PC-9 (cell line): ENCODE results near the gene ZBTB7A. TPM values are rescaled to one million over a fixed set of nuclear protein-coding genes. Genes with fewer than 3 reads are reported as not detected.

Source experiments
- BruUV-seq: library from RNA; stranded (reverse); fragments of 400-500 nt; replicated peaks from 2 replicates; lab custom pipeline; 2021; lab: Mats Ljungman, UMichigan
- CTCF ChIA-PET: fragments of 300-600 bp; sonication (Branson Sonifier 250); formaldehyde crosslinking; loops from one replicate; lab custom pipeline; 2022; ENCODE audit warnings: antibody characterized with exemption; lab: Charles Lee
- POLR2A ChIA-PET: fragments of 300-600 bp; sonication (Branson Sonifier 250); formaldehyde crosslinking; loops from one replicate; lab custom pipeline; 2022; ENCODE audit warnings: antibody characterized with exemption; ENCODE audit not compliant: unreplicated experiment; lab: Charles Lee
- DNase-seq, 2 experiments: peaks; one replicate each; pipeline versions ENCODE4 v3.0.0 to v3.0.0-alpha.2; 2015 to 2022; ENCODE audit warnings: mixed read lengths in 1 of 2
- H2AFZ ChIP-seq: fragments of 200-600 bp; sonication (generic); 2 replicates; pipeline ENCODE4 v1.8.1; 2017; ENCODE audit warnings: antibody characterized with exemption
- H3F3A ChIP-seq: fragments of 200-600 bp; sonication (generic); 2 replicates; pipeline ENCODE4 v1.8.1; 2017; ENCODE audit warnings: antibody characterized with exemption, mild to moderate bottlenecking, low read depth; ENCODE audit not compliant: insufficient read depth
- H3K27ac ChIP-seq: fragments of 200-600 bp; sonication (generic); 2 replicates; pipeline ENCODE4 v1.6.1; 2016; ENCODE audit warnings: mixed run types
- H3K27me3 ChIP-seq: fragments of 200-600 bp; sonication (generic); 2 replicates; pipeline ENCODE4 v1.6.1; 2016; ENCODE audit warnings: low read depth, mixed run types; ENCODE audit not compliant: insufficient read depth
- H3K36me3 ChIP-seq: fragments of 200-600 bp; sonication (generic); 2 replicates; pipeline ENCODE4 v1.6.1; 2016; ENCODE audit warnings: low read depth, mixed run types
- H3K4me1 ChIP-seq: fragments of 200-600 bp; sonication (generic); replicated peaks from 2 replicates; pipeline ENCODE4 v1.6.1; 2016; ENCODE audit warnings: mixed run types; ENCODE audit not compliant: insufficient read depth
- H3K4me2 ChIP-seq: fragments of 200-600 bp; sonication (generic); 2 replicates; pipeline ENCODE4 v1.6.1; 2017; ENCODE audit warnings: mixed run types
- H3K4me3 ChIP-seq: fragments of 200-600 bp; sonication (generic); 2 replicates; pipeline ENCODE4 v1.6.1; 2016; ENCODE audit warnings: mixed run types
- H3K79me2 ChIP-seq: fragments of 200-600 bp; sonication (generic); 2 replicates; pipeline ENCODE4 v1.6.1; 2017; ENCODE audit warnings: low read depth, mixed run types
- H3K9me2 ChIP-seq: fragments of 200-600 bp; sonication (generic); 2 replicates; pipeline ENCODE4 v1.8.1; 2017; ENCODE audit warnings: mild to moderate bottlenecking; ENCODE audit not compliant: insufficient read depth
- H3K9me3 ChIP-seq: fragments of 200-600 bp; sonication (generic); 2 replicates; pipeline ENCODE4 v1.8.1; 2016; ENCODE audit warnings: low read depth; ENCODE audit not compliant: insufficient read depth
- H4K20me1 ChIP-seq: fragments of 200-600 bp; sonication (generic); 2 replicates; pipeline ENCODE4 v1.8.1; 2017; ENCODE audit not compliant: insufficient read depth
- EZH2 ChIP-seq: fragments of 200-600 bp; sonication (generic); IDR thresholded peaks from 2 replicates; pipeline ENCODE4 v1.8.0; 2017; ENCODE audit warnings: antibody characterized with exemption, low read depth
- intact Hi-C: fragments of 100-400 bp; cut with micrococcal nuclease; formaldehyde crosslinking; loops from one replicate; pipeline ENCODE4 v1.10.0; 2022; ENCODE audit not compliant: unreplicated experiment
- total RNA-seq: library from RNA; stranded (reverse); gene quantifications from 2 replicates; pipeline ENCODE4 v1.2.3, GENCODE V29; 2021
- TF ChIP-seq, protein P1 (sequence below): fragments of 200-600 bp; sonication (generic); conservative IDR thresholded peaks from 2 replicates; pipeline ENCODE4 v1.6.1; 2017; ENCODE audit warnings: mixed run types, antibody characterized with exemption, mild to moderate bottlenecking, moderate library complexity

Gene ZBTB7A
- total RNA-seq, 1 experiment from 2014 or later = 41.2 TPM

DNA sequence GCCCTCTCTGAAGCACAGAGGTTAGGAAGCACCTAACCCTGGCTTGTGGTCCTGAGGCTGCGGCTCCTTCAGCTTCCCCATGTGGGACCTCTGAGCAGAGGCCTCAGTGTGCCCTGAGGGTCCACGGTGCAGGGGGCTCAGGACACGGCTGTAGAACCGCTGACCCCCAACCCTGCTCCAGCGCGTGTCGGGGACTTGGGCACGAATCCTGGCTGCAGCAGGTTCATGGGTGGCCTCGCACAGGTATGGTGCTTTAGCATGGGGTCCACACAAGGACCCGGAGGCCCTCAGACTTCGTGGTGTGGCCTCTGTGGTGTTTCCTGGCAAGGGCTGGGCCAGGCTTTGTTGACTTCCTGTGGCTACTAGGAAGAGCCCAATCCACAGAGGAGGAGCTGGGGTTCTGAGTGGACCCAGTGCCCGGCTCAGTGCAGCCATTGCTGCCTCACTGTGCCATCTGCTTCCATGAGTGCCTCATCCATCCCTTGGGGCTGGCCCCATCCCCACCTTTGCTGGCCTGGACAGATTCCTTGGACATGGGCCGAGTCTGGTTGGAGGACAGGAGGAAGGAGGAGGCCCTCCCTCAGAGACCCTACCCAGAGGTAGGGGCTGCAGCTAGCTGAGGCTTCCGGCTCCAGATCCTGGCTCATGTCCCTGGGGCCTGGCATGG is 24.5 kb downstream of the ZBTB7A start:
- ChIA-PET POLR2A (interaction anchor here (0.6 kb wide), 1 partner anchor 18 kb away, joined by 3 read pairs; no protein-coding TSS in a partner anchor), CTCF (no interaction called here)
- BruUV-seq = no TSS peak
- H3K4me1 ChIP-seq = peaks cover 19% of the 10 kb centered on the region
- no peaks in the 10 kb centered on the region for H3K9me2 ChIP-seq
- intact Hi-C loops = no loop called here
- H3F3A ChIP-seq = peaks cover 37% of the 10 kb centered on the region; the same call in 1 of the 2 replicates
- no peaks in the 10 kb centered on the region for H3K9me3 ChIP-seq
- no peaks in the 10 kb centered on the region for H3K36me3 ChIP-seq
- H3K27me3 ChIP-seq = no peaks in the 10 kb centered on the region
- DNase-seq = no peak
- no peak overlapping the region for H2AFZ ChIP-seq
- peak overlapping the region; percentile 41; the same call in 1 of the 2 replicates for H3K27ac ChIP-seq
- TF ChIP-seq, protein P1, sequence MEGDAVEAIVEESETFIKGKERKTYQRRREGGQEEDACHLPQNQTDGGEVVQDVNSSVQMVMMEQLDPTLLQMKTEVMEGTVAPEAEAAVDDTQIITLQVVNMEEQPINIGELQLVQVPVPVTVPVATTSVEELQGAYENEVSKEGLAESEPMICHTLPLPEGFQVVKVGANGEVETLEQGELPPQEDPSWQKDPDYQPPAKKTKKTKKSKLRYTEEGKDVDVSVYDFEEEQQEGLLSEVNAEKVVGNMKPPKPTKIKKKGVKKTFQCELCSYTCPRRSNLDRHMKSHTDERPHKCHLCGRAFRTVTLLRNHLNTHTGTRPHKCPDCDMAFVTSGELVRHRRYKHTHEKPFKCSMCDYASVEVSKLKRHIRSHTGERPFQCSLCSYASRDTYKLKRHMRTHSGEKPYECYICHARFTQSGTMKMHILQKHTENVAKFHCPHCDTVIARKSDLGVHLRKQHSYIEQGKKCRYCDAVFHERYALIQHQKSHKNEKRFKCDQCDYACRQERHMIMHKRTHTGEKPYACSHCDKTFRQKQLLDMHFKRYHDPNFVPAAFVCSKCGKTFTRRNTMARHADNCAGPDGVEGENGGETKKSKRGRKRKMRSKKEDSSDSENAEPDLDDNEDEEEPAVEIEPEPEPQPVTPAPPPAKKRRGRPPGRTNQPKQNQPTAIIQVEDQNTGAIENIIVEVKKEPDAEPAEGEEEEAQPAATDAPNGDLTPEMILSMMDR = no peak
- TF ChIP-seq EZH2 = no peak
- peak overlapping the region; percentile 13; the same call in 1 of the 2 replicates for H3K4me2 ChIP-seq
- peaks cover 34% of the 10 kb centered on the region for H3K79me2 ChIP-seq
- H3K4me3 ChIP-seq = no peak overlapping the region
- peaks cover 34% of the 10 kb centered on the region for H4K20me1 ChIP-seq

DNA sequence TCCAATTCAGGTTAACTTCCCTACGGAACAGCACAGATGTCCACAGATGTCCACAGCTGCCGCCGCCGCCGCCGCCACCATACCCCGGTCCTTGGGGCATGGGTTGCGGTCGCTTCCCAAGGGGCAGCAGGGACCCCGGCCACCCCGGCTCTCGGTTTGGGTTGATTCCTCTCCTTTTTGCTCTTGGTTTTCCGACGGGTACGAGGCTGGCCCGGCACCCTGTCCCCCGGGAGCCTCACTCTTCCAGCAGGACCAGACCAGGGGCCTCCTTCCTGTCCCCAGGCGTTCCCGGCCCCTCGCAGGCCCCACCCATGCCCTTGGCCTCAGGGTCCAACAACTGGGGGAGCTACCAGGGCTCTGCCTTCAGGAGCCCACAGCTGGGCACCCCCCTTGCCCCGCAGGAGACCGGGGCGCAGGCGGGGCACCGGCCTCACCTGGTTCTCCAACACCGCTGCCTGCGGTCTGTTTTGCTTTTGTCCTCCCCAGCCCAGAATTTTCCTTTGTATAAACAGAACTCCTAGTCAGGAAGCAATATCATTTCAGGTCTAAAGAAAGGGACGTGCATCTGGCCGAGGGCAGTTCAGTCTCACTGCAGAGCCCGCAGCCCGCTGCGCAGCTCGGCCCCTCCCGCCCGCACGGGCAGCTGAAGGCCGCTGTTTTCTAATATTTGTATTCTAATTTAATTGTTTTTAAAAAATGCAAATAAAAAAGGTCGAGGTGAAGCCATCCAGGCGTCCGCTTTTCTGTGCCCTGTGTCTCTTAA is 27.9 kb downstream of the ZBTB7A start:
- ChIA-PET CTCF (no interaction called here), POLR2A (no interaction called here)
- intact Hi-C loops = no loop called here
- no peak overlapping the region for H3K4me3 ChIP-seq
- H3K4me1 ChIP-seq = peaks cover 16% of the 10 kb centered on the region
- H3K9me3 ChIP-seq = no peaks in the 10 kb centered on the region
- no peak overlapping the region for H2AFZ ChIP-seq
- no TSS peak for BruUV-seq
- H3F3A ChIP-seq = peaks cover 45% of the 10 kb centered on the region; the same call in 1 of the 2 replicates
- H3K36me3 ChIP-seq = no peaks in the 10 kb centered on the region
- no peak for DNase-seq
- H4K20me1 ChIP-seq = peaks cover 30% of the 10 kb centered on the region
- no peak overlapping the region for H3K27ac ChIP-seq
- TF ChIP-seq EZH2 = no peak
- TF ChIP-seq, protein P1 = no peak
- H3K79me2 ChIP-seq = peaks cover 5% of the 10 kb centered on the region; the same call in 1 of the 2 replicates
- H3K4me2 ChIP-seq = no peak overlapping the region
- no peaks in the 10 kb centered on the region for H3K9me2 ChIP-seq
- H3K27me3 ChIP-seq = no peaks in the 10 kb centered on the region

DNA sequence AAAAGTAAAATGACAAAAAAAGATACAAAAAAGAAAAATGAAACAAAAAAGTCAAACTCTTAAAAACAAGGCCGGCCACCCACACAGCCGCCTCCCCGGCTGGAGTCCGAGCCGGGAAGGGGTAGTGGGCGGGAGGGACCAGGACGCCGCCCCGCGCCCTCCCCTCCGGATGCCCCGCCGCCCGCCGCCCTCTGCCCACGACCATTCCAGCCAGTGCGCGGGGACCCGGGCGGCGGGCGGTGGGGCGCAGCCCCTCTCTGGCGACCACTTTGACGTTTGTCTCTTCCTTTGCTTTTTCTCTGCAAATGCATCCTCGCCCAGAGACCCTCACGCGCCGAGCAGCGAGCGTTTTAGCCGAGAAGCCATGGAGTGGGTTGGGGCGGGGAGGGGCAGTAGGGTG is 28.6 kb downstream of the ZBTB7A start:
- H3K27ac ChIP-seq = no peak overlapping the region
- peaks cover 45% of the 10 kb centered on the region; the same call in 1 of the 2 replicates for H3F3A ChIP-seq
- H3K4me3 ChIP-seq = no peak overlapping the region
- H3K9me2 ChIP-seq = no peaks in the 10 kb centered on the region
- H3K4me1 ChIP-seq = peaks cover 9% of the 10 kb centered on the region; the same call in 1 of the 2 replicates
- DNase-seq = no peak
- H3K27me3 ChIP-seq = no peaks in the 10 kb centered on the region
- H4K20me1 ChIP-seq = peaks cover 27% of the 10 kb centered on the region
- H3K36me3 ChIP-seq = no peaks in the 10 kb centered on the region
- intact Hi-C loops = no loop called here
- POLR2A ChIA-PET = no interaction called here
- no peak overlapping the region for H3K4me2 ChIP-seq
- H2AFZ ChIP-seq = no peak overlapping the region
- no peak for TF ChIP-seq EZH2
- TF ChIP-seq, protein P1 = no peak
- no TSS peak for BruUV-seq
- no peaks in the 10 kb centered on the region for H3K9me3 ChIP-seq
- 0 out of 2 replicates have a peak, but pooled peaks cover 4% of the 10 kb centered on the region for H3K79me2 ChIP-seq
- CTCF ChIA-PET = no interaction called here
